Measurements from ENCODE around the gene INPP5B. TPM values are rescaled to one million over a fixed set of nuclear protein-coding genes. Genes with fewer than 3 reads are reported as not detected.

The INPP5B gene
- total RNA-seq, 1 experiment from 2014 or later: 26.8 TPM

DNA sequence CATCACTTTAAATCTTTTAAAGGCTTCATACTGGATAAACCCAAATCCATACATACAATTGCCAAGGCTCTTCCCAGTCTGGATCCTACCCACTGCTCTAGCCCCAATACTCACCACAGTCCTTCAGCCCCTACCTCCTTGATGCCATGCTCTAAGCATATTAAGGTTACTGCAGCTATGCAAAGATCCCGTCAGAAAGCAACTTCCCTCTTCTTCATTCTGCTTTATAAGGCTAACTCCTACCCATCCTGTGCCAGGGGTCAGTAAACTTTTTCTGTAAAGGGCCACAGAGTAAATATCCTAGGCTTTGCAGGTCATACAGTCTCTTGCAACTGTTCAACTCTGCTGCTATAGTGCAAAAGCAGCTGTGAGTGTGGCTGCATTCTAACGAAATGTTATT, 53.2 kb downstream of the INPP5B start (continued):
- TF ChIP-seq, protein P1, sequence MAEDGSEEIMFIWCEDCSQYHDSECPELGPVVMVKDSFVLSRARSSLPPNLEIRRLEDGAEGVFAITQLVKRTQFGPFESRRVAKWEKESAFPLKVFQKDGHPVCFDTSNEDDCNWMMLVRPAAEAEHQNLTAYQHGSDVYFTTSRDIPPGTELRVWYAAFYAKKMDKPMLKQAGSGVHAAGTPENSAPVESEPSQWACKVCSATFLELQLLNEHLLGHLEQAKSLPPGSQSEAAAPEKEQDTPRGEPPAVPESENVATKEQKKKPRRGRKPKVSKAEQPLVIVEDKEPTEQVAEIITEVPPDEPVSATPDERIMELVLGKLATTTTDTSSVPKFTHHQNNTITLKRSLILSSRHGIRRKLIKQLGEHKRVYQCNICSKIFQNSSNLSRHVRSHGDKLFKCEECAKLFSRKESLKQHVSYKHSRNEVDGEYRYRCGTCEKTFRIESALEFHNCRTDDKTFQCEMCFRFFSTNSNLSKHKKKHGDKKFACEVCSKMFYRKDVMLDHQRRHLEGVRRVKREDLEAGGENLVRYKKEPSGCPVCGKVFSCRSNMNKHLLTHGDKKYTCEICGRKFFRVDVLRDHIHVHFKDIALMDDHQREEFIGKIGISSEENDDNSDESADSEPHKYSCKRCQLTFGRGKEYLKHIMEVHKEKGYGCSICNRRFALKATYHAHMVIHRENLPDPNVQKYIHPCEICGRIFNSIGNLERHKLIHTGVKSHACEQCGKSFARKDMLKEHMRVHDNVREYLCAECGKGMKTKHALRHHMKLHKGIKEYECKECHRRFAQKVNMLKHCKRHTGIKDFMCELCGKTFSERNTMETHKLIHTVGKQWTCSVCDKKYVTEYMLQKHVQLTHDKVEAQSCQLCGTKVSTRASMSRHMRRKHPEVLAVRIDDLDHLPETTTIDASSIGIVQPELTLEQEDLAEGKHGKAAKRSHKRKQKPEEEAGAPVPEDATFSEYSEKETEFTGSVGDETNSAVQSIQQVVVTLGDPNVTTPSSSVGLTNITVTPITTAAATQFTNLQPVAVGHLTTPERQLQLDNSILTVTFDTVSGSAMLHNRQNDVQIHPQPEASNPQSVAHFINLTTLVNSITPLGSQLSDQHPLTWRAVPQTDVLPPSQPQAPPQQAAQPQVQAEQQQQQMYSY (CRISPR knock-in tag; IDR thresholded peaks at IDR 0.05): no peak

DNA sequence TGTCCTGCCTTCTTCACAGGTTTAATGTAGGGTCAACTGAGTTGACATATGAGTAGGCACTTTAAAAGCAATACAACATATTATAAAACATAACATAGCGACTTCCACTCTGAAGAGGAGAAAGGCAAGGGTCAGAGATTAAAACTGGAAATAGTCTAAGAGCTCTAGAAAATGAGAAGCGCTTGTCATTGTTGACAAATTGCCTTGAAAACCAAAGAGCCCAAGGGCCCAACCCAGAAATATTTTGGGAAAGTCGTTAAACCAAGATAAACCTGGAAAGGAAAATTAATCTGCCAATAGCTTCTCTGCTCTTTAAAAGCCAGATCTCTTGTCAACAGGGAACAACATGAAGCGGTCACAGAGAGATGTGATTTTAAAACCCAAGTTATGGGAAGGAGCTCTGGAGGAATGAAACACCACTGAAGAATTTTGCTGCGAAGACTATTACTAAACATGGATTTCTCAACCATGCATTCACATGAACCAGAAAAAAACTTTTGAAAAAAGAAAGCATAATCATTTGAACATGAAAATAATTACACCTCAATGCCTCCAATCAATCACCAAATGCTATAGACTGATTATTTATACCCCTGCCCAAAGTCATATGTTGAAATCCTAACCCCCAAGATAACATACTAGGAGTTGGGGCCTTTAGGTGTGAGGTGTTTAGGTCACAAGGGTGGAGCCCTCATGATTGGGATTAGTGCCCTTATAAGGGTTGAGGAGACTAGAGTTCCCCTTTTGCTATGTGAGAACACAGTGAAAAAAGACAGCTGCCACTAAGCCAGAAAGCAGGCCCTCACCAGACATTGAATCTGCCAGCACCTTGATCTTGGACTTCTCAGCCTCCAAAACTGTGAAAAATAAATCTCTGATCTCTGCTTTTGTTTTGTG, 54.5 kb downstream of the INPP5B start:
- Mint-ChIP-seq H3K27me3 (ENCODE audit: low read depth) (no peaks in the 10 kb centered on the region), H3K27ac (no peak overlapping the region), H3K36me3 (peaks cover 16% of the 10 kb centered on the region), H3K4me1 (no peaks in the 10 kb centered on the region), H3K9me3 (no peaks in the 10 kb centered on the region), H3K4me3 (no peak overlapping the region)
- TF ChIP-seq, protein P2, sequence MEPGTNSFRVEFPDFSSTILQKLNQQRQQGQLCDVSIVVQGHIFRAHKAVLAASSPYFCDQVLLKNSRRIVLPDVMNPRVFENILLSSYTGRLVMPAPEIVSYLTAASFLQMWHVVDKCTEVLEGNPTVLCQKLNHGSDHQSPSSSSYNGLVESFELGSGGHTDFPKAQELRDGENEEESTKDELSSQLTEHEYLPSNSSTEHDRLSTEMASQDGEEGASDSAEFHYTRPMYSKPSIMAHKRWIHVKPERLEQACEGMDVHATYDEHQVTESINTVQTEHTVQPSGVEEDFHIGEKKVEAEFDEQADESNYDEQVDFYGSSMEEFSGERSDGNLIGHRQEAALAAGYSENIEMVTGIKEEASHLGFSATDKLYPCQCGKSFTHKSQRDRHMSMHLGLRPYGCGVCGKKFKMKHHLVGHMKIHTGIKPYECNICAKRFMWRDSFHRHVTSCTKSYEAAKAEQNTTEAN (CRISPR knock-in tag; IDR thresholded peaks at IDR 0.05): no peak
- TF ChIP-seq JAZF1 (CRISPR knock-in tag; IDR thresholded peaks at IDR 0.05): no peak
- no peak for TF ChIP-seq RORB (CRISPR knock-in tag; IDR thresholded peaks at IDR 0.05)
- no peak for TF ChIP-seq CREM (CRISPR knock-in tag; IDR thresholded peaks at IDR 0.05)
- TF ChIP-seq, protein P3, sequence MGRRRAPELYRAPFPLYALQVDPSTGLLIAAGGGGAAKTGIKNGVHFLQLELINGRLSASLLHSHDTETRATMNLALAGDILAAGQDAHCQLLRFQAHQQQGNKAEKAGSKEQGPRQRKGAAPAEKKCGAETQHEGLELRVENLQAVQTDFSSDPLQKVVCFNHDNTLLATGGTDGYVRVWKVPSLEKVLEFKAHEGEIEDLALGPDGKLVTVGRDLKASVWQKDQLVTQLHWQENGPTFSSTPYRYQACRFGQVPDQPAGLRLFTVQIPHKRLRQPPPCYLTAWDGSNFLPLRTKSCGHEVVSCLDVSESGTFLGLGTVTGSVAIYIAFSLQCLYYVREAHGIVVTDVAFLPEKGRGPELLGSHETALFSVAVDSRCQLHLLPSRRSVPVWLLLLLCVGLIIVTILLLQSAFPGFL (CRISPR knock-in tag; IDR thresholded peaks at IDR 0.05; ENCODE audit: borderline replicate concordance): no peak
- TF ChIP-seq ZNF396 (CRISPR knock-in tag; IDR thresholded peaks at IDR 0.05; ENCODE audit: borderline replicate concordance): no peak
- TF ChIP-seq NFE2L1 (CRISPR knock-in tag; IDR thresholded peaks at IDR 0.05): no peak
- TF ChIP-seq, protein P4, sequence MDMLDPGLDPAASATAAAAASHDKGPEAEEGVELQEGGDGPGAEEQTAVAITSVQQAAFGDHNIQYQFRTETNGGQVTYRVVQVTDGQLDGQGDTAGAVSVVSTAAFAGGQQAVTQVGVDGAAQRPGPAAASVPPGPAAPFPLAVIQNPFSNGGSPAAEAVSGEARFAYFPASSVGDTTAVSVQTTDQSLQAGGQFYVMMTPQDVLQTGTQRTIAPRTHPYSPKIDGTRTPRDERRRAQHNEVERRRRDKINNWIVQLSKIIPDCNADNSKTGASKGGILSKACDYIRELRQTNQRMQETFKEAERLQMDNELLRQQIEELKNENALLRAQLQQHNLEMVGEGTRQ (CRISPR knock-in tag; IDR thresholded peaks at IDR 0.05): no peak
- TF ChIP-seq MYBL2 (CRISPR knock-in tag; IDR thresholded peaks at IDR 0.05): no peak
- TF ChIP-seq, protein P5, sequence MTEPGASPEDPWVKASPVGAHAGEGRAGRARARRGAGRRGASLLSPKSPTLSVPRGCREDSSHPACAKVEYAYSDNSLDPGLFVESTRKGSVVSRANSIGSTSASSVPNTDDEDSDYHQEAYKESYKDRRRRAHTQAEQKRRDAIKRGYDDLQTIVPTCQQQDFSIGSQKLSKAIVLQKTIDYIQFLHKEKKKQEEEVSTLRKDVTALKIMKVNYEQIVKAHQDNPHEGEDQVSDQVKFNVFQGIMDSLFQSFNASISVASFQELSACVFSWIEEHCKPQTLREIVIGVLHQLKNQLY (CRISPR knock-in tag; IDR thresholded peaks at IDR 0.05): no peak
- TF ChIP-seq, protein P6, sequence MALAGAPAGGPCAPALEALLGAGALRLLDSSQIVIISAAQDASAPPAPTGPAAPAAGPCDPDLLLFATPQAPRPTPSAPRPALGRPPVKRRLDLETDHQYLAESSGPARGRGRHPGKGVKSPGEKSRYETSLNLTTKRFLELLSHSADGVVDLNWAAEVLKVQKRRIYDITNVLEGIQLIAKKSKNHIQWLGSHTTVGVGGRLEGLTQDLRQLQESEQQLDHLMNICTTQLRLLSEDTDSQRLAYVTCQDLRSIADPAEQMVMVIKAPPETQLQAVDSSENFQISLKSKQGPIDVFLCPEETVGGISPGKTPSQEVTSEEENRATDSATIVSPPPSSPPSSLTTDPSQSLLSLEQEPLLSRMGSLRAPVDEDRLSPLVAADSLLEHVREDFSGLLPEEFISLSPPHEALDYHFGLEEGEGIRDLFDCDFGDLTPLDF (CRISPR knock-in tag; IDR thresholded peaks at IDR 0.05): no peak
- no peak for TF ChIP-seq ZNF423 (CRISPR knock-in tag; IDR thresholded peaks at IDR 0.05)
- TF ChIP-seq, protein P7, sequence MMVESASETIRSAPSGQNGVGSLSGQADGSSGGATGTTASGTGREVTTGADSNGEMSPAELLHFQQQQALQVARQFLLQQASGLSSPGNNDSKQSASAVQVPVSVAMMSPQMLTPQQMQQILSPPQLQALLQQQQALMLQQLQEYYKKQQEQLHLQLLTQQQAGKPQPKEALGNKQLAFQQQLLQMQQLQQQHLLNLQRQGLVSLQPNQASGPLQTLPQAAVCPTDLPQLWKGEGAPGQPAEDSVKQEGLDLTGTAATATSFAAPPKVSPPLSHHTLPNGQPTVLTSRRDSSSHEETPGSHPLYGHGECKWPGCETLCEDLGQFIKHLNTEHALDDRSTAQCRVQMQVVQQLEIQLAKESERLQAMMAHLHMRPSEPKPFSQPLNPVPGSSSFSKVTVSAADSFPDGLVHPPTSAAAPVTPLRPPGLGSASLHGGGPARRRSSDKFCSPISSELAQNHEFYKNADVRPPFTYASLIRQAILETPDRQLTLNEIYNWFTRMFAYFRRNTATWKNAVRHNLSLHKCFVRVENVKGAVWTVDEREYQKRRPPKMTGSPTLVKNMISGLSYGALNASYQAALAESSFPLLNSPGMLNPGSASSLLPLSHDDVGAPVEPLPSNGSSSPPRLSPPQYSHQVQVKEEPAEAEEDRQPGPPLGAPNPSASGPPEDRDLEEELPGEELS (CRISPR knock-in tag; IDR thresholded peaks at IDR 0.05): no peak
- TF ChIP-seq RELA (CRISPR knock-in tag; IDR thresholded peaks at IDR 0.05; ENCODE audit: borderline replicate concordance): no peak
- TF ChIP-seq TEAD1 (CRISPR knock-in tag; IDR thresholded peaks at IDR 0.05): no peak
- TF ChIP-seq ESRRA (CRISPR knock-in tag; IDR thresholded peaks at IDR 0.05; ENCODE audit: borderline replicate concordance): no peak
- DNase-seq (ENCODE audit: low spot score) (no peak), ATAC-seq (no peak)
- ChIA-PET CTCF (interaction anchor here (0.9 to 1.5 kb wide), 3 partner anchors 33 to 44 kb away, joined by 3 to 5 read pairs (median 3); no protein-coding TSS in a partner anchor), POLR2A (no interaction called here)
